IMR-90 (cell line): ENCODE data around the gene CRACR2B. TPM values are rescaled to one million over a fixed set of nuclear protein-coding genes. Genes with fewer than 3 reads are reported as not detected.

ENCODE experiments used
- ATAC-seq: fragments of 200-7000 bp; cut with Tn5 transposase; 2 replicates; pipeline ENCODE4 v1.9.1; 2020; ENCODE audit warnings: low read depth, mild to moderate bottlenecking, moderate library complexity
- BruUV-seq: library from RNA; stranded (reverse); fragments of 400-500 nt; replicated peaks from 2 replicates; lab custom pipeline; 2021; lab: Mats Ljungman, UMichigan
- CTCF ChIA-PET: fragments of 300-600 bp; formaldehyde crosslinking; extraction: SDS; loops from one replicate; lab custom pipeline; 2021; ENCODE audit warnings: antibody characterized with exemption; lab: Yijun Ruan, JAX
- POLR2A ChIA-PET: fragments of 300-600 bp; sonication (Branson Sonifier 250); formaldehyde crosslinking; loops from one replicate; lab custom pipeline; 2022; ENCODE audit warnings: antibody characterized with exemption; ENCODE audit not compliant: unreplicated experiment; lab: Charles Lee
- DNase-seq: peaks from one replicate; pipeline ENCODE4 v3.0.0; 2013
- H2AFZ ChIP-seq: replicated peaks from 2 replicates; pipeline ENCODE3; 2013; ENCODE audit warnings: low read length, mild to moderate bottlenecking; ENCODE audit not compliant: poor library complexity
- H2AK5ac ChIP-seq: 2 replicates; pipeline ENCODE4 v1.6.1; 2013; ENCODE audit warnings: low read depth, low read length, inconsistent platforms
- H2AK9ac ChIP-seq: replicated peaks from 2 replicates; pipeline ENCODE3; 2013; ENCODE audit warnings: mild to moderate bottlenecking, low read depth, low read length, moderate library complexity; ENCODE audit not compliant: poor library complexity
- H2BK120ac ChIP-seq: 2 replicates; pipeline ENCODE4 v1.6.1; 2013; ENCODE audit warnings: low read depth, low read length, inconsistent platforms
- H2BK15ac ChIP-seq: 3 replicates; pipeline ENCODE4 v1.6.1; 2013; ENCODE audit warnings: low read depth, low read length, inconsistent platforms
- H2BK20ac ChIP-seq: 2 replicates; pipeline ENCODE4 v1.6.1; 2013; ENCODE audit warnings: low read depth, mild to moderate bottlenecking, inconsistent platforms, low read length, moderate library complexity
- H2BK5ac ChIP-seq: 2 replicates; pipeline ENCODE4 v1.6.1; 2013; ENCODE audit warnings: mild to moderate bottlenecking, low read depth, low read length, inconsistent platforms; ENCODE audit not compliant: poor library complexity, severe bottlenecking
- H3K14ac ChIP-seq: replicated peaks from 2 replicates; pipeline ENCODE4 v1.6.1; 2013; ENCODE audit warnings: low read depth, low read length, inconsistent platforms
- H3K18ac ChIP-seq: 2 replicates; pipeline ENCODE4 v1.6.1; 2013; ENCODE audit warnings: low read depth, low read length, control low read depth
- H3K23ac ChIP-seq: 2 replicates; pipeline ENCODE4 v1.6.1; 2013; ENCODE audit warnings: low read depth, low read length, inconsistent platforms
- H3K27ac ChIP-seq: 2 replicates; pipeline ENCODE4 v1.5.1; 2013; ENCODE audit warnings: mild to moderate bottlenecking, control low read depth, low read length; ENCODE audit not compliant: insufficient read depth
- H3K27me3 ChIP-seq: 2 replicates; pipeline ENCODE4 v1.6.1; 2013; ENCODE audit warnings: low read length; ENCODE audit not compliant: control insufficient read depth, insufficient read depth
- H3K36me3 ChIP-seq: 2 replicates; pipeline ENCODE4 v1.6.1; 2013; ENCODE audit warnings: low read length, mixed read lengths; ENCODE audit not compliant: control insufficient read depth, insufficient read depth
- H3K4ac ChIP-seq: 2 replicates; pipeline ENCODE4 v1.6.1; 2013; ENCODE audit warnings: low read depth, low read length, inconsistent platforms
- H3K4me1 ChIP-seq: 2 replicates; pipeline ENCODE4 v1.6.1; 2013; ENCODE audit warnings: low read length, mixed read lengths; ENCODE audit not compliant: control insufficient read depth, insufficient read depth
- H3K4me2 ChIP-seq: 2 replicates; pipeline ENCODE4 v1.6.1; 2013; ENCODE audit warnings: low read depth, mild to moderate bottlenecking, control low read depth, low read length, moderate library complexity
- H3K4me3 ChIP-seq: 2 replicates; pipeline ENCODE4 v1.5.1; 2013; ENCODE audit warnings: low read depth, mild to moderate bottlenecking, control low read depth, low read length, moderate library complexity; ENCODE audit not compliant: insufficient read depth
- H3K56ac ChIP-seq: 2 replicates; pipeline ENCODE4 v1.6.1; 2013; ENCODE audit warnings: low read length, inconsistent platforms; ENCODE audit not compliant: insufficient read depth; ENCODE audit errors: extremely low read depth
- H3K79me1 ChIP-seq, 2 experiments: 2 replicates each; pipeline ENCODE4 v1.6.1; 2013; ENCODE audit warnings: low read length in 2 of 2, inconsistent platforms in 1 of 2, low read depth in 1 of 2
- H3K9ac ChIP-seq: 2 replicates; pipeline ENCODE4 v1.6.1; 2013; ENCODE audit warnings: low read depth, low read length, control low read depth
- H3K9me1 ChIP-seq: 2 replicates; pipeline ENCODE4 v1.6.1; 2013; ENCODE audit warnings: low read length, inconsistent platforms; ENCODE audit not compliant: insufficient read depth
- H3K9me3 ChIP-seq: 2 replicates; pipeline ENCODE4 v1.6.1; 2013; ENCODE audit warnings: low read length; ENCODE audit not compliant: control insufficient read depth, insufficient read depth
- H4K20me1 ChIP-seq: 2 replicates; pipeline ENCODE4 v1.6.1; 2013; ENCODE audit warnings: low read length, inconsistent platforms; ENCODE audit not compliant: insufficient read depth
- H4K5ac ChIP-seq: 2 replicates; pipeline ENCODE4 v1.6.1; 2013; ENCODE audit warnings: mild to moderate bottlenecking, low read depth, low read length, control low read depth
- H4K8ac ChIP-seq, 2 experiments: 2 replicates each; pipeline ENCODE4 v1.6.1; 2013; ENCODE audit warnings: low read depth in 2 of 2, low read length in 2 of 2, control low read depth in 1 of 2, inconsistent platforms in 1 of 2
- H4K91ac ChIP-seq: 2 replicates; pipeline ENCODE4 v1.6.1; 2013; ENCODE audit warnings: low read depth, low read length, inconsistent platforms; ENCODE audit not compliant: insufficient read depth
- BHLHE40 ChIP-seq: fragments of 150-350 bp; IDR thresholded peaks from 2 replicates; pipeline ENCODE4 v1.6.1; 2016; ENCODE audit warnings: mild to moderate bottlenecking, low read depth, low read length
- CEBPB ChIP-seq: IDR thresholded peaks from 2 replicates; pipeline ENCODE4 v1.6.1; 2012; ENCODE audit warnings: low read depth, low read length, improper control_type of control experiment
- CHD1 ChIP-seq: IDR thresholded peaks from 2 replicates; pipeline ENCODE4 v1.6.1; 2012; ENCODE audit warnings: low read depth, low read length, improper control_type of control experiment
- CTCF ChIP-seq: conservative IDR thresholded peaks from 2 replicates; pipeline ENCODE4 v1.5.1; 2012; ENCODE audit warnings: mild to moderate bottlenecking, low read depth, low read length, improper control_type of control experiment
- FOS ChIP-seq: fragments of 150-350 bp; IDR thresholded peaks from 2 replicates; pipeline ENCODE4 v1.6.1; 2016; ENCODE audit warnings: low read depth, low read length
- MAZ ChIP-seq: IDR thresholded peaks from 2 replicates; pipeline ENCODE4 v1.6.1; 2012; ENCODE audit warnings: low read depth, mild to moderate bottlenecking, low read length, improper control_type of control experiment, moderate library complexity, borderline replicate concordance
- MXI1 ChIP-seq: IDR thresholded peaks from 2 replicates; pipeline ENCODE4 v1.6.1; 2012; ENCODE audit warnings: low read depth, mild to moderate bottlenecking, low read length, moderate library complexity, borderline replicate concordance
- POLR2A ChIP-seq: IDR thresholded peaks from 2 replicates; pipeline ENCODE4 v1.6.1; 2012; ENCODE audit warnings: mild to moderate bottlenecking, low read depth, low read length
- RFX5 ChIP-seq: IDR thresholded peaks from 2 replicates; pipeline ENCODE4 v1.8.0; 2012; ENCODE audit warnings: low read depth, mild to moderate bottlenecking, low read length, moderate library complexity
- USF2 ChIP-seq: fragments of 150-350 bp; IDR thresholded peaks from 2 replicates; pipeline ENCODE4 v1.6.1; 2017; ENCODE audit warnings: mild to moderate bottlenecking, antibody characterized with exemption, low read length, low read depth
- WGBS, 2 experiments: methylation state at CpG; one replicate each; pipeline versions ENCODE4 v1.1.5 to v1.1.7; 2013; ENCODE audit warnings: missing lambda C conversion rate in 2 of 2; ENCODE audit not compliant: insufficient read length in 1 of 2; ENCODE audit errors: extremely low coverage in 2 of 2; 5-methylcytosine and 5-hydroxymethylcytosine counted together
- dilution Hi-C: fragments of 300-500 bp; cut with HindIII; formaldehyde crosslinking; loops from one replicate; pipeline ENCODE4 v1.14.3; 2018; ENCODE audit warnings: low sequenced_read_pairs; ENCODE audit not compliant: unreplicated experiment
- in situ Hi-C: fragments of 300-500 bp; cut with MboI; formaldehyde crosslinking; loops from 3 replicates; pipeline ENCODE4 v1.14.3; 2019; ENCODE audit warnings: low sequenced_read_pairs, inconsistent platforms, mixed read lengths
- intact Hi-C: fragments of 100-400 bp; cut with micrococcal nuclease; formaldehyde crosslinking; loops from 2 replicates; pipeline ENCODE4 v1.10.0; 2022
- polyA plus RNA-seq, 3 experiments: library from polyadenylated mRNA; depleted of rRNA; stranded (reverse); fragments of >200 nt; gene quantifications; 2 replicates each; pipeline ENCODE4 v1.2.3, GENCODE V29; 2012; ENCODE audit warnings: low replicate concordance in 1 of 3
- total RNA-seq: library from RNA; depleted of rRNA; stranded (reverse); fragments of >200 nt; gene quantifications from 2 replicates; pipeline ENCODE4 v1.2.3, GENCODE V29; 2012

Gene CRACR2B
- total and polyA plus RNA-seq, 2 of the 4 experiments (the other 2 are of a cell fraction) = 0.54 to 2.5 TPM

DNA sequence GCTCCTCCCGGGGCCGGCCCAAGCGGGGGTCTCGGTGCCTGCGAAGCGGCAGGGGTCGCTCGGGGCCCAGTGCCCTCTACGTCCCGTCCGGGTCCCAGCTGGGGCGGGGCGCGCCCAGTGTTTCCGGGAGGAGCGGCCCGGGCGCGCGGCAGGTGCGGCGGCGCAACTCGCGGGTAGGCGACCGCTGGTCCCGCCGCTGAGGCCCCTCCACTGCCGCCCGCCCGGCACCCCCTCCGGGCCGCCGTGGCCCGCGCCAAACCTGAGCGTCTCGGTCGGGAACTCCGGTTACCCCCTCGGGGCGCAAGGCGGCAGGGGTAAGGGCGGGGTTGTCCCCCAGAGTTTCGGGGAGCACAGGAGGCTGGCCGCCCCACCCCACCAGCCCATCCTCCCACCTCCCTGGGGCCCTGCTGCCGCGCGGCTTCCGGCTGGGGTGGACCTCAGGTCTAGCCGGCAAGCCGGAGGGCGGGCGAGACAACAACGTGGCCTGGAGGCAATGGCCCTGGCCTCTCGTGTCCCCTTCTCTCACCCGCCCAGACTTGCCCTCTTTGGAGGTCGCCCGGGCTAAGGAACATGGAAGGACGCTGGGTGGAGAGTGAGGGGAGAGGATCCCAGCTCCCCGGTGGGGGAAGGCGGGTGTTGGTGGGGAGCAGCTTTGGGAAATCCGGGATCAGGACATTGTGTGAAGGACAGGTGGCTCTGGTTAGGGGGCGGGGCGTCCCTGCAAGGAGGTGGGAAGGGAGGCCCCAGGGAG, 398 bp upstream of the CRACR2B start (continued):
- no peak for TF ChIP-seq CHD1

- H4K20me1 ChIP-seq = peaks cover 26% of the 10 kb centered on the region
- H3K27me3 ChIP-seq = peaks cover 6% of the 10 kb centered on the region; the same call in 1 of the 2 replicates
- dilution Hi-C loops = no loop called here
- H3K4me3 ChIP-seq = no peak overlapping the region
- no peaks in the 10 kb centered on the region for H3K9me3 ChIP-seq
- no peak for ATAC-seq
- peak overlapping the region; percentile 31 for H2AK9ac ChIP-seq
- peak overlapping the region; percentile 18; the same call in 1 of the 2 replicates for H2BK120ac ChIP-seq
- H2AFZ ChIP-seq = peak overlapping the region; percentile 90
- peak overlapping the region; percentile 71 for H4K91ac ChIP-seq
- H2AK5ac ChIP-seq = peak overlapping the region; percentile 24; the same call in 1 of the 2 replicates
- WGBS, 2 experiments = 62% methylated on average over 6 of the region's 21 CpGs; no CpG with 5 or more reads in 1 of the 2 experiments
- H3K36me3 ChIP-seq = peaks cover 18% of the 10 kb centered on the region; the same call in 1 of the 2 replicates
- no peak overlapping the region for H3K27ac ChIP-seq
- peak overlapping the region; percentile 56 for H2BK5ac ChIP-seq
- H2BK20ac ChIP-seq = no peak overlapping the region
- peaks cover 3 to 13% of the 10 kb centered on the region in 2 experiments for H3K79me1 ChIP-seq
- no peak overlapping the region for H2BK15ac ChIP-seq
- no peak overlapping the region for H3K4me2 ChIP-seq
- H3K56ac ChIP-seq = no peak overlapping the region
- H4K8ac ChIP-seq = peak overlapping the region; percentile 87 to 95; a peak in 2 of 4 replicates
- ChIA-PET CTCF (no interaction called here), POLR2A (no interaction called here)
- peak overlapping the region; percentile 43 for H3K4ac ChIP-seq
- no peak for DNase-seq
- H3K4me1 ChIP-seq = peaks cover 25% of the 10 kb centered on the region
- in situ Hi-C loops = no loop called here
- BruUV-seq = no TSS peak
- H3K18ac ChIP-seq = no peak overlapping the region
- H3K14ac ChIP-seq = 0 out of 2 replicates have a peak overlapping the region, but pooled peaks have one; percentile 39
- peaks cover 6% of the 10 kb centered on the region; the same call in 1 of the 2 replicates for H3K9me1 ChIP-seq
- H3K9ac ChIP-seq = no peak overlapping the region
- 0 out of 2 replicates have a peak overlapping the region, but pooled peaks have one; percentile 34 for H3K23ac ChIP-seq
- no peak overlapping the region; the same call in 1 of the 2 replicates for H4K5ac ChIP-seq
- intact Hi-C loops = no loop called here
- TF ChIP-seq FOS = no peak
- TF ChIP-seq USF2 = no peak
- TF ChIP-seq MXI1 = no peak
- TF ChIP-seq MAZ = no peak
- no peak for TF ChIP-seq BHLHE40
- no peak for TF ChIP-seq CTCF
- TF ChIP-seq RFX5 = no peak
- TF ChIP-seq CEBPB = no peak
- no peak for TF ChIP-seq POLR2A
- no peak for TF ChIP-seq CHD1
Measured at GRCh38 chr11:828506-829175, 922 bp downstream of the CRACR2B start.
